ENCODE data around the gene FOSL2. TPM values are rescaled to one million over a fixed set of nuclear protein-coding genes. Genes with fewer than 3 reads are reported as not detected.
A peak's percentile ranks its signal among the peaks of the same experiment; 100 is the strongest.

The FOSL2 gene
- total RNA-seq, 1 donor from 2014 or later, result 38.4 TPM

DNA sequence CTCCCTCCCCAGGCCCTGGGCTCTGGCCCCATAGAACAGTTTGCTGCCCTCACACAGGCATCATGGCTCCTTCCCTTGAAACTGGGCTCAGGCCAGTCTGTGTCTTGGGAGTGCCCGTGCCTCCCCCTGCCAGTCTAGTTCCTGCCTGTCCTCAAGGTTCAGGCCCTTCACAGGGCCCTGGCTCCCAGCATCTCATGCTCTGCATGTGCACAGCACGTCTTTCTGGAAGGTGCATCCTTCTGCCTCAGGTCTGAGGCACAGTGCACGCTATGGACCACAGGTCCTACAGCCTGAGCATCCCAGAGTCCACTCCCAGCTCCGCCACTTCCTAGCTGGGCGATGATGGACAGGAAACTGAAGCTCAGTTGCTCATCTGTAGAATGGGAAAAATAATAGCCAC is 35.6 kb upstream of the FOSL2 start:
- no peak for DNase-seq (ENCODE audit: low spot score, unreplicated experiment)
- Mint-ChIP-seq H3K9me3 (ENCODE audit: low read depth) (no peaks in the 10 kb centered on the region), H3K4me3 (ENCODE audit: low read depth) (no peak overlapping the region), H3K36me3 (ENCODE audit: insufficient read depth) (no peaks in the 10 kb centered on the region), H3K27me3 (peaks cover under 1% of the 10 kb centered on the region), H3K4me1 (ENCODE audit: low read depth) (peaks cover 5% of the 10 kb centered on the region), H3K27ac (no peak overlapping the region)
- TF ChIP-seq, protein P1, sequence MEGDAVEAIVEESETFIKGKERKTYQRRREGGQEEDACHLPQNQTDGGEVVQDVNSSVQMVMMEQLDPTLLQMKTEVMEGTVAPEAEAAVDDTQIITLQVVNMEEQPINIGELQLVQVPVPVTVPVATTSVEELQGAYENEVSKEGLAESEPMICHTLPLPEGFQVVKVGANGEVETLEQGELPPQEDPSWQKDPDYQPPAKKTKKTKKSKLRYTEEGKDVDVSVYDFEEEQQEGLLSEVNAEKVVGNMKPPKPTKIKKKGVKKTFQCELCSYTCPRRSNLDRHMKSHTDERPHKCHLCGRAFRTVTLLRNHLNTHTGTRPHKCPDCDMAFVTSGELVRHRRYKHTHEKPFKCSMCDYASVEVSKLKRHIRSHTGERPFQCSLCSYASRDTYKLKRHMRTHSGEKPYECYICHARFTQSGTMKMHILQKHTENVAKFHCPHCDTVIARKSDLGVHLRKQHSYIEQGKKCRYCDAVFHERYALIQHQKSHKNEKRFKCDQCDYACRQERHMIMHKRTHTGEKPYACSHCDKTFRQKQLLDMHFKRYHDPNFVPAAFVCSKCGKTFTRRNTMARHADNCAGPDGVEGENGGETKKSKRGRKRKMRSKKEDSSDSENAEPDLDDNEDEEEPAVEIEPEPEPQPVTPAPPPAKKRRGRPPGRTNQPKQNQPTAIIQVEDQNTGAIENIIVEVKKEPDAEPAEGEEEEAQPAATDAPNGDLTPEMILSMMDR (IDR thresholded peaks at IDR 0.05; ENCODE audit: unreplicated experiment), result no peak

DNA sequence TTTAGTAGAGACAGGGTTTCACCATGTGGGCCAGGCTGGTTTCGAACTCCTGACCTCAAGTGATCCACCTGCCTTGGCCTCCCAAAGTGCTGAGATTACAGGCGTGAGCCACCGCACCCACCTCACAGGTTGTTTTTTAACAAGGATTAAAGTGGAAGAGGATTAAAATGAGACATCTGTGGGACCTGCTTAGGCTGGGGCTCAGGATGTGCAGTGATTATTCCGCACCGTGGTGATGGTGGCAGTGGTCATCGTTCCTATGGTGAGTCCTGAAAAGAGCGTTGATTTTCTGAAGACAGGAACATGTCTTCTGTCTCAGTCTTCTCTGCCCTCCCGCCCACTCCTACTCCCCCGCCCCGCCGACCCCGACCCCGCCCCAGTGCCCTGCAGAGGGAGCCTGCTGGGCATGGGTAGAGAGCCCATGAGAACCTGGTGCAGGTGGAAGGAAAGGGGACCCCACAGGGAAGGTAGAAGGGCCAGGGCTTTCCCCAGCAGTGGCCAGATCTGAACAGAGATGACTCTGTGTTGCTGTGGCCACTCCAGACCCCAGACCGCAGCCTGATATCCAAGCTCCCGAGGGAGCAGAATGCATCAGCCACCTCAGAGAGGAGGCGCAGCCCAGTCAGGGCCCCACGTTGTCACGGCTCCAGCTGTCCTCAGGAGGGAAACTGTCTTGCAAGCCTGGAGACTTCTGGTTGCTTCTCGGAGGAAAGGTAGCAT is 34.5 kb upstream of the FOSL2 start:
- no peak for DNase-seq (ENCODE audit: low spot score, unreplicated experiment)
- no peaks in the 10 kb centered on the region for H3K36me3 Mint-ChIP-seq (ENCODE audit: insufficient read depth)
- peaks cover 5% of the 10 kb centered on the region for H3K4me1 Mint-ChIP-seq (ENCODE audit: low read depth)
- peaks cover 9% of the 10 kb centered on the region for H3K27me3 Mint-ChIP-seq
- no peaks in the 10 kb centered on the region for H3K9me3 Mint-ChIP-seq (ENCODE audit: low read depth)
- no peak overlapping the region for H3K27ac Mint-ChIP-seq
- H3K4me3 Mint-ChIP-seq (ENCODE audit: low read depth), result no peak overlapping the region
- TF ChIP-seq, protein P1 (IDR thresholded peaks at IDR 0.05; ENCODE audit: unreplicated experiment), result no peak

DNA sequence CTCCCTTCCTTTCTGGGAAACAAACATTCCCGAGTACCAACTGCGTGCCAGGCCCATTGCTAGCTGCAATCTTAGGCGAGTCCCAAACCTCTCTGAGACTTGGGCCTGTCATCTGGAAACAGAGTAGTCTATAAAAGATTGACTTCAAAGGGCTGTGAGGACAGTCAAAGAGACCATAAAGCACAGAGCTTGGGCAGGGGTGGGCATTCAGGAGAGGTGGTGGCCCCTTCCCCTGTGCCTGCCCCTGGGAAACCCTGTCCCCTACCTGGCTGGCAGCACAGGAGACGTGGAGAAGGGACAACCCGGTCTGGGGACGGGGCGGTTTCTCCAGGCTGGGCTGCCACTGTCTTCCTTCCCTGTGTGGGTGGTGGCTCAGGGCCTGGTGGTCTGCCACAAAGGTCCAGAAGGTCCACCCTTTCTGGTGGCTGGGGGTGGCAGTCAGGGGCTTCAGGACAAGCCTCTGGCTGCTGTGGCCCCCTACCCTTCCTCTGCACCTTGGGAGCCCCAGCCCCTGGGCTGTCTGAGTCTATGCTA is 33.9 kb upstream of the FOSL2 start:
- H3K27ac Mint-ChIP-seq, result peak overlapping the region; percentile 80
- peaks cover 12% of the 10 kb centered on the region for H3K27me3 Mint-ChIP-seq
- no peak overlapping the region for H3K4me3 Mint-ChIP-seq (ENCODE audit: low read depth)
- no peaks in the 10 kb centered on the region for H3K9me3 Mint-ChIP-seq (ENCODE audit: low read depth)
- TF ChIP-seq, protein P1 (IDR thresholded peaks at IDR 0.05; ENCODE audit: unreplicated experiment), result no peak
- no peak for DNase-seq (ENCODE audit: low spot score, unreplicated experiment)
- peaks cover 7% of the 10 kb centered on the region for H3K4me1 Mint-ChIP-seq (ENCODE audit: low read depth)
- no peaks in the 10 kb centered on the region for H3K36me3 Mint-ChIP-seq (ENCODE audit: insufficient read depth)

DNA sequence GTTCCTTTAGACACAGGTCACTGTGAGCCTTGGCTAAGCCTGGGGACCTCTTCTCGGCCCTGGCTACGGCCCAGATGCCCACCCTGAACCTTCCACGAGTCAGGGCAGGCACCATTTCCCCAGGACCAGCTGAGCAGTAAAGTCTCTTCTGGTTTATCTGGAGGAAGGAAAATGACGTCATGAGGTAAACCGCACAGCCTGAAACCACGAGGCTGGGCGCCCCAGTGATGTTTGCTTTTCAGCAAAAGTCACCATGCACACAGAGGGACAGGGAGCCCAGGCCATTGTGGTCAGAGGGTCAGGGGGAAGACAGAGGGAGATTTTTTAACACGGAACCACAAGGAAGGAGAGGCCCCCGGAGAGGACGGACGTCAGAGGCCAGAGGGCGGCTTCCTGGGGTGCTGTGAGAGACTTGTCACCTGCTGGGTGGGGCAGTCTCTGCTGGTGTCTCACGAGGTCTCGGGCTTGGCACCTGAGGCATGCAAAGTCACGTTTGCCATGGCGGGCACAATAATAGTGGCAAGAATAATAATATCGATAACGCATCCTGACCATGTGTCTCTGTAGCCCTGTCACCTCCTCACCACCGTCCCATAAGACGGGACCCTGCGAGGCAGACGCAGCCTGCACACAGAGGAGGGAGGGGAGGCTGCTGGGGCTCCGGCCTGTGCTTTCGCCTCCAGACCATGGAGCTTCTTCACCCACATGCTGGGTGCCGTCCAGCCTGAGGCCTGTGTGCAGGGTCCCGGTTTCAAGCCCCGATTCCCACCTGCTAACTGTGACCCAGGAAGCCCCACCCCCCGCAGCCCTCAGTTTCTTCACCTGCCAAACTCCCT is 33.2 kb upstream of the FOSL2 start:
- H3K27me3 Mint-ChIP-seq, result peaks cover 18% of the 10 kb centered on the region

More for the DNA sequence above, 33.2 kb upstream of the FOSL2 start:
- no peak for DNase-seq (ENCODE audit: low spot score, unreplicated experiment)
- no peaks in the 10 kb centered on the region for H3K36me3 Mint-ChIP-seq (ENCODE audit: insufficient read depth)
- no peak overlapping the region for H3K4me3 Mint-ChIP-seq (ENCODE audit: low read depth)
- peak overlapping the region; percentile 80 for H3K27ac Mint-ChIP-seq
- no peaks in the 10 kb centered on the region for H3K9me3 Mint-ChIP-seq (ENCODE audit: low read depth)
- TF ChIP-seq, protein P1 (IDR thresholded peaks at IDR 0.05; ENCODE audit: unreplicated experiment), result no peak
- peaks cover 7% of the 10 kb centered on the region for H3K4me1 Mint-ChIP-seq (ENCODE audit: low read depth)

Measured in progenitor cell of endocrine pancreas (in vitro differentiated cells).